WTC11 (cell line): ENCODE results near the gene NUP98.

Experiments
- CREB1 ChIP-seq: sonication (generic); formaldehyde crosslinking; IDR thresholded peaks from 2 replicates; pipeline ENCODE4 v1.8.0; 2023; ENCODE audit warnings: mild to moderate bottlenecking, missing genetic modification reagents
- ETV6 ChIP-seq: sonication (generic); formaldehyde crosslinking; IDR thresholded peaks from 2 replicates; pipeline ENCODE4 v1.8.1; 2022; ENCODE audit warnings: mild to moderate bottlenecking, missing genetic modification reagents
- IRF1 ChIP-seq: sonication (generic); formaldehyde crosslinking; IDR thresholded peaks from 2 replicates; pipeline ENCODE4 v1.8.0; 2023; ENCODE audit warnings: missing genetic modification reagents
- MXD4 ChIP-seq: fragments of 250-450 bp; sonication (Bioruptor Pico); IDR thresholded peaks from 2 replicates; pipeline ENCODE4 v1.8.0; 2021; ENCODE audit warnings: mild to moderate bottlenecking, moderate library complexity, borderline replicate concordance
- NR3C1 ChIP-seq: sonication (generic); formaldehyde crosslinking; conservative IDR thresholded peaks from 2 replicates; pipeline ENCODE4 v1.8.1; 2023; ENCODE audit warnings: low read depth, mild to moderate bottlenecking, missing genetic modification reagents
- PREB ChIP-seq: sonication (generic); formaldehyde crosslinking; IDR thresholded peaks from 2 replicates; pipeline ENCODE4 v1.8.1; 2022; ENCODE audit warnings: mild to moderate bottlenecking, missing genetic modification reagents, moderate library complexity, borderline replicate concordance
- USF2 ChIP-seq: sonication (generic); formaldehyde crosslinking; IDR thresholded peaks from 2 replicates; pipeline ENCODE4 v1.8.1; 2023; ENCODE audit warnings: mild to moderate bottlenecking, missing genetic modification reagents, moderate library complexity
- TF ChIP-seq, protein P1 (sequence below): fragments of 200-600 bp; IDR thresholded peaks from 2 replicates; pipeline ENCODE4 v1.8.0; 2022; ENCODE audit warnings: antibody characterized with exemption
- TF ChIP-seq, protein P2 (sequence below): fragments of 250-450 bp; sonication (Bioruptor Pico); IDR thresholded peaks from 2 replicates; pipeline ENCODE4 v2.1.2; 2022; ENCODE audit warnings: mild to moderate bottlenecking, moderate library complexity

DNA sequence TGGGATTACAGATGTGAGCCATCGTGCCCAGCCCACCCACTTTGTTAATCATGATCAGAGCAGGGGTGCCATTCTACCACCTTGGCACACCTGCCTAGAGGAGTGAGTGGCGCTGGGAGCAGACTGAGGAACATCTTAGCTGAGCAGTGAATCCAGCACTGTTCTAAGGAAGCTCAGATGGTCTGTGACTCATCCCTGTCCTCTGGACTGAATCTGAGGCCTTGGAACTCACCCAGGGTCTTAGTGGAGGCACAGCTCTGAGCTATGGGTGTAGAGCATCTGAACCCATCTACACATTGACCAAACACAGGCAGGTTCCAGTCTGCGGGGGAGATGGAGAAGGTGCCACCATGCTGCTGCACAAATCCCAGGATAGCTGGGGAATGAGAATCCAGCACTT is 25.9 kb upstream of the NUP98 start:
- TF ChIP-seq USF2 (CRISPR knock-in tag) (no peak), ETV6 (CRISPR knock-in tag) (no peak), MXD4 (no peak), CREB1 (CRISPR knock-in tag) (no peak), NR3C1 (CRISPR knock-in tag) (no peak), PREB (CRISPR knock-in tag) (no peak), IRF1 (no peak)
- TF ChIP-seq, protein P1, sequence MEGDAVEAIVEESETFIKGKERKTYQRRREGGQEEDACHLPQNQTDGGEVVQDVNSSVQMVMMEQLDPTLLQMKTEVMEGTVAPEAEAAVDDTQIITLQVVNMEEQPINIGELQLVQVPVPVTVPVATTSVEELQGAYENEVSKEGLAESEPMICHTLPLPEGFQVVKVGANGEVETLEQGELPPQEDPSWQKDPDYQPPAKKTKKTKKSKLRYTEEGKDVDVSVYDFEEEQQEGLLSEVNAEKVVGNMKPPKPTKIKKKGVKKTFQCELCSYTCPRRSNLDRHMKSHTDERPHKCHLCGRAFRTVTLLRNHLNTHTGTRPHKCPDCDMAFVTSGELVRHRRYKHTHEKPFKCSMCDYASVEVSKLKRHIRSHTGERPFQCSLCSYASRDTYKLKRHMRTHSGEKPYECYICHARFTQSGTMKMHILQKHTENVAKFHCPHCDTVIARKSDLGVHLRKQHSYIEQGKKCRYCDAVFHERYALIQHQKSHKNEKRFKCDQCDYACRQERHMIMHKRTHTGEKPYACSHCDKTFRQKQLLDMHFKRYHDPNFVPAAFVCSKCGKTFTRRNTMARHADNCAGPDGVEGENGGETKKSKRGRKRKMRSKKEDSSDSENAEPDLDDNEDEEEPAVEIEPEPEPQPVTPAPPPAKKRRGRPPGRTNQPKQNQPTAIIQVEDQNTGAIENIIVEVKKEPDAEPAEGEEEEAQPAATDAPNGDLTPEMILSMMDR = no peak
- TF ChIP-seq, protein P2, sequence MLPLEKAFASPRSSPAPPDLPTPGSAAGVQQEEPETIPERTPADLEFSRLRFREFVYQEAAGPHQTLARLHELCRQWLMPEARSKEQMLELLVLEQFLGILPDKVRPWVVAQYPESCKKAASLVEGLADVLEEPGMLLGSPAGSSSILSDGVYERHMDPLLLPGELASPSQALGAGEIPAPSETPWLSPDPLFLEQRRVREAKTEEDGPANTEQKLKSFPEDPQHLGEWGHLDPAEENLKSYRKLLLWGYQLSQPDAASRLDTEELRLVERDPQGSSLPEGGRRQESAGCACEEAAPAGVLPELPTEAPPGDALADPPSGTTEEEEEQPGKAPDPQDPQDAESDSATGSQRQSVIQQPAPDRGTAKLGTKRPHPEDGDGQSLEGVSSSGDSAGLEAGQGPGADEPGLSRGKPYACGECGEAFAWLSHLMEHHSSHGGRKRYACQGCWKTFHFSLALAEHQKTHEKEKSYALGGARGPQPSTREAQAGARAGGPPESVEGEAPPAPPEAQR (CRISPR knock-in tag) = no peak
